Endothelial cell of umbilical vein (primary cell): ENCODE data around the gene THBD. TPM values are rescaled to one million over a fixed set of nuclear protein-coding genes. Genes with fewer than 3 reads are reported as not detected.
A peak's percentile ranks its signal among the peaks of the same experiment; 100 is the strongest.

Experiments
- BruUV-seq: library from RNA; stranded (reverse); fragments of 400-500 nt; replicated peaks from 2 replicates; lab custom pipeline; 2021; lab: Mats Ljungman, UMichigan
- CTCF ChIA-PET: fragments of 300-600, 350-600 bp; sonication (Branson Sonifier 250); formaldehyde crosslinking; loops from one replicate; lab custom pipeline; 2021; ENCODE audit warnings: antibody characterized with exemption, inconsistent platforms; lab: Charles Lee
- POLR2A ChIA-PET: fragments of 300-600, 350-600 bp; sonication (Branson Sonifier 250); formaldehyde crosslinking; loops from one replicate; lab custom pipeline; 2021; ENCODE audit warnings: antibody characterized with exemption, inconsistent platforms; lab: Charles Lee
- DNase-seq: peaks from one replicate; pipeline ENCODE4 v3.0.0-alpha.2; 2011; ENCODE audit warnings: low read depth, low spot score
- FAIRE-seq: peaks from 2 replicates; lab custom pipeline; 2011; peaks lifted over from hg19 to GRCh38; lab: Jason Lieb, UNC
- H2AFZ ChIP-seq: 2 replicates; pipeline ENCODE4 v1.6.0; 2012; ENCODE audit warnings: low read depth, low read length, control low read depth, inconsistent platforms
- H3K27ac ChIP-seq: 2 replicates; pipeline ENCODE4 v1.5.1; 2011; ENCODE audit warnings: low read depth, mild to moderate bottlenecking, control low read depth, low read length, moderate library complexity; ENCODE audit not compliant: insufficient read depth
- H3K27me3 ChIP-seq, 2 experiments: 2 replicates each; pipeline versions ENCODE4 v1.6.0 to v1.6.1; 2011; ENCODE audit warnings: low read length in 2 of 2, mixed read lengths in 1 of 2; ENCODE audit not compliant: control insufficient read depth in 2 of 2, insufficient read depth in 2 of 2
- H3K36me3 ChIP-seq, 2 experiments: 2 replicates in 1 of 2; 3 replicates in 1 of 2; pipeline ENCODE4 v1.5.1; 2011; ENCODE audit warnings: low read length in 2 of 2, mild to moderate bottlenecking in 1 of 2, moderate library complexity in 1 of 2; ENCODE audit not compliant: control insufficient read depth in 2 of 2, insufficient read depth in 2 of 2; ENCODE audit errors: extremely low read depth in 1 of 2
- H3K4me1 ChIP-seq: 3 replicates; pipeline ENCODE4 v1.5.1; 2011; ENCODE audit warnings: mild to moderate bottlenecking, low read length; ENCODE audit not compliant: control insufficient read depth, insufficient read depth; ENCODE audit errors: extremely low read depth
- H3K4me2 ChIP-seq: 2 replicates; pipeline ENCODE4 v1.6.1; 2011; ENCODE audit warnings: low read length, control low read depth, mixed read lengths; ENCODE audit not compliant: insufficient read depth
- H3K4me3 ChIP-seq, 3 experiments: fragments of 200-600 bp in 1 of 3; sonication (generic), shearing (Covaris generic) in 1 of 3; replicated peaks in 1 of 3; 2 replicates each; pipeline ENCODE4 v1.5.1; 2011 to 2016; ENCODE audit warnings: control low read depth in 3 of 3, low read length in 3 of 3, mild to moderate bottlenecking in 2 of 3, inconsistent platforms in 1 of 3, low read depth in 1 of 3, moderate library complexity in 1 of 3; ENCODE audit not compliant: insufficient read depth in 1 of 3
- H3K79me2 ChIP-seq: 2 replicates; pipeline ENCODE4 v1.6.0; 2012; ENCODE audit warnings: low read length, inconsistent platforms; ENCODE audit not compliant: control insufficient read depth, insufficient read depth
- H3K9ac ChIP-seq: replicated peaks from 2 replicates; pipeline ENCODE3; 2011; ENCODE audit warnings: low read length, control low read depth; ENCODE audit not compliant: insufficient read depth; ENCODE audit errors: extremely low read depth
- H3K9me1 ChIP-seq: replicated peaks from 3 replicates; pipeline ENCODE4 v1.6.0; 2011; ENCODE audit warnings: mild to moderate bottlenecking, low read length; ENCODE audit not compliant: control insufficient read depth, insufficient read depth; ENCODE audit errors: extremely low read depth
- H3K9me3 ChIP-seq: replicated peaks from 2 replicates; pipeline ENCODE4 v1.5.1; 2012; ENCODE audit warnings: low read length, inconsistent platforms; ENCODE audit not compliant: control insufficient read depth, insufficient read depth
- H4K20me1 ChIP-seq: replicated peaks from 2 replicates; pipeline ENCODE3; 2011; ENCODE audit warnings: mild to moderate bottlenecking, low read length; ENCODE audit not compliant: control insufficient read depth, insufficient read depth; ENCODE audit errors: extremely low read depth
- EZH2 ChIP-seq: IDR thresholded peaks from 2 replicates; pipeline ENCODE4 v1.6.1; 2012; ENCODE audit warnings: borderline replicate concordance, low read depth, mild to moderate bottlenecking, moderate library complexity, low read length, inconsistent platforms; ENCODE audit not compliant: severe bottlenecking
- FOS ChIP-seq: IDR thresholded peaks from 2 replicates; pipeline ENCODE4 v1.6.1; 2011; ENCODE audit warnings: mild to moderate bottlenecking, low read length, moderate library complexity, borderline replicate concordance; ENCODE audit not compliant: insufficient read depth
- GATA2 ChIP-seq: IDR thresholded peaks from 2 replicates; pipeline ENCODE4 v1.7.0; 2011; ENCODE audit warnings: low read depth, mild to moderate bottlenecking, moderate library complexity, mixed read lengths, low read length; ENCODE audit not compliant: insufficient read length, insufficient read depth
- JUN ChIP-seq: IDR thresholded peaks from 2 replicates; pipeline ENCODE4 v1.6.1; 2011; ENCODE audit warnings: borderline replicate concordance, low read depth; ENCODE audit not compliant: insufficient read length, insufficient read depth
- MYC ChIP-seq: IDR thresholded peaks from one replicate; pipeline ENCODE4 v1.6.1; 2011; ENCODE audit warnings: mild to moderate bottlenecking, low read depth, low read length
- POLR2A ChIP-seq: IDR thresholded peaks from 2 replicates; pipeline ENCODE4 v1.6.1; 2012; ENCODE audit warnings: low read depth, mild to moderate bottlenecking, control low read depth, low read length
- POLR2AphosphoS5 ChIP-seq: IDR thresholded peaks from 2 replicates; pipeline ENCODE4 v1.6.1; 2012; ENCODE audit warnings: low read depth, mild to moderate bottlenecking, control low read depth, low read length, moderate library complexity; ENCODE audit not compliant: insufficient read depth
- dilution Hi-C: fragments of 300-500 bp; cut with MboI; formaldehyde crosslinking; loops from one replicate; pipeline ENCODE4 v1.15.0; 2019; ENCODE audit warnings: low sequenced_read_pairs; ENCODE audit not compliant: extremely low pct_ligation_motif_present
- intact Hi-C: fragments of 100-400 bp; cut with micrococcal nuclease; formaldehyde crosslinking; loops from one replicate; pipeline ENCODE4 v1.10.0; 2022
- polyA plus RNA-seq, 4 experiments: library from polyadenylated mRNA; depleted of rRNA in 3 of 4; stranded (reverse) in 3 of 4; unstranded in 1 of 4; fragments of >200 nt; gene quantifications; 2 replicates each; pipeline versions ENCODE4 v1.2.1 to v1.2.3, GENCODE V29; 2011 to 2012; ENCODE audit warnings: missing spikeins in 1 of 4
- total RNA-seq: library from RNA; stranded (reverse); gene quantifications from 2 replicates; pipeline ENCODE4 v1.2.3, GENCODE V29; 2021
- TF ChIP-seq, protein P1 (sequence below): IDR thresholded peaks from 2 replicates; pipeline ENCODE4 v1.6.1; 2011; ENCODE audit not compliant: insufficient read depth, insufficient read length
- TF ChIP-seq, protein P2 (sequence below), 2 donors: IDR thresholded peaks; 1 replicate in 1 of 2; 2 replicates in 1 of 2; pipeline ENCODE4 v1.5.1; 2011; ENCODE audit warnings: low read length in 2 of 2, mild to moderate bottlenecking in 2 of 2, moderate library complexity in 2 of 2, control low read depth in 1 of 2, inconsistent platforms in 1 of 2, low read depth in 1 of 2; ENCODE audit not compliant: insufficient read depth in 1 of 2; ENCODE audit errors: extremely low read depth in 1 of 2

THBD gene
- total and polyA plus RNA-seq, 2 donors (not counting 3 experiments of a cell fraction or from before 2014, with no cell fraction given) = 17.1 to 28.0 TPM

DNA sequence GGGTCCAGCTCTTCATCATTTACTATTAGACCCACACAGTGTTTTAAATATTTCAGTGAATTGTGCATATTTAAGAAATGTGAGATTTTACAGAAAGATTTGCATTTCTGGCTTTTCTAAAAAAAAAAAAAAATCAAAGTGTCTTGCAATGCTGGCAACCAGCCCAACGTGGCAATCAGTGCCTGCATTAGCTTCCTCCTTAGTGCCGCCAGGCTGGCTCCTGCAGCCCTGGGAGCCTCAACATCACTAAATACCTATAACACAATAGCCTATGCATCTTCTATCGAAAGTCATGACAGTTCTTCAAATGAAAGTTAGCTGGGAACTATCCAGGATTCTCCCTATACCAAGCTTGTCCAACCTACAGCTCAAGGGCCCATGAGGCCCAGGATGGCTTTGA lies 46.0 kb upstream of the THBD start:
- TF ChIP-seq JUN (no peak), FOS (no peak), EZH2 (no peak), POLR2AphosphoS5 (no peak), MYC (no peak), POLR2A (no peak), GATA2 (no peak)
- TF ChIP-seq, protein P1, sequence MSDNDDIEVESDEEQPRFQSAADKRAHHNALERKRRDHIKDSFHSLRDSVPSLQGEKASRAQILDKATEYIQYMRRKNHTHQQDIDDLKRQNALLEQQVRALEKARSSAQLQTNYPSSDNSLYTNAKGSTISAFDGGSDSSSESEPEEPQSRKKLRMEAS = no peak
- TF ChIP-seq, protein P2, sequence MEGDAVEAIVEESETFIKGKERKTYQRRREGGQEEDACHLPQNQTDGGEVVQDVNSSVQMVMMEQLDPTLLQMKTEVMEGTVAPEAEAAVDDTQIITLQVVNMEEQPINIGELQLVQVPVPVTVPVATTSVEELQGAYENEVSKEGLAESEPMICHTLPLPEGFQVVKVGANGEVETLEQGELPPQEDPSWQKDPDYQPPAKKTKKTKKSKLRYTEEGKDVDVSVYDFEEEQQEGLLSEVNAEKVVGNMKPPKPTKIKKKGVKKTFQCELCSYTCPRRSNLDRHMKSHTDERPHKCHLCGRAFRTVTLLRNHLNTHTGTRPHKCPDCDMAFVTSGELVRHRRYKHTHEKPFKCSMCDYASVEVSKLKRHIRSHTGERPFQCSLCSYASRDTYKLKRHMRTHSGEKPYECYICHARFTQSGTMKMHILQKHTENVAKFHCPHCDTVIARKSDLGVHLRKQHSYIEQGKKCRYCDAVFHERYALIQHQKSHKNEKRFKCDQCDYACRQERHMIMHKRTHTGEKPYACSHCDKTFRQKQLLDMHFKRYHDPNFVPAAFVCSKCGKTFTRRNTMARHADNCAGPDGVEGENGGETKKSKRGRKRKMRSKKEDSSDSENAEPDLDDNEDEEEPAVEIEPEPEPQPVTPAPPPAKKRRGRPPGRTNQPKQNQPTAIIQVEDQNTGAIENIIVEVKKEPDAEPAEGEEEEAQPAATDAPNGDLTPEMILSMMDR (IDR thresholded peaks at IDR 0.05; ENCODE audit: extremely low read depth in 1 of 2, insufficient read depth in 1 of 2, low read depth in 1 of 2, low read length in 2 of 2) = no peak
- Histone ChIP-seq H3K9me1 (no peaks in the 10 kb centered on the region), H3K79me2 (no peaks in the 10 kb centered on the region), H3K27ac (no peak overlapping the region), H3K9ac (no peak overlapping the region), H2AFZ (no peak overlapping the region), H4K20me1 (no peaks in the 10 kb centered on the region), H3K27me3 (no peaks in the 10 kb centered on the region), H3K4me3 (no peak overlapping the region), H3K4me2 (no peak overlapping the region), H3K9me3 (no peaks in the 10 kb centered on the region), H3K36me3 (no peaks in the 10 kb centered on the region), H3K4me1 (peaks cover 39% of the 10 kb centered on the region)
- CTCF ChIA-PET = interaction anchor here (0.9 to 1.8 kb wide), 7 partner anchors 8 to 245 kb away, joined by 3 to 10 read pairs (median 3); no protein-coding TSS in a partner anchor
- no TSS peak for BruUV-seq
- intact Hi-C loops (no loop called here), dilution Hi-C loops (no loop called here)
- DNase-seq (peak; percentile 10), FAIRE-seq (no peak)
- POLR2A ChIA-PET = no interaction called here
